ENCODE results near the gene TXNDC2.

Gene TXNDC2

GRCh38 chr18:9928646-9929259 lies 43.0 kb downstream of the TXNDC2 start:
- H3K9me3 Mint-ChIP-seq = no peaks in the 10 kb centered on the region
- H3K27ac Mint-ChIP-seq = no peak overlapping the region
- TF ChIP-seq CTCF (IDR thresholded peaks at IDR 0.05) = no peak
- H3K4me1 Mint-ChIP-seq = peaks cover 31% of the 10 kb centered on the region
- H3K27me3 Mint-ChIP-seq (ENCODE audit: low read depth, poor library complexity) = no peaks in the 10 kb centered on the region
- DNase-seq = no peak
- peaks cover 25% of the 10 kb centered on the region for H3K36me3 Mint-ChIP-seq (ENCODE audit: low read depth)
- no peak overlapping the region for H3K4me3 Mint-ChIP-seq

GRCh38 chr18:9930299-9930884 lies 44.6 kb downstream of the TXNDC2 start:
- peaks cover 26% of the 10 kb centered on the region for H3K4me1 Mint-ChIP-seq
- no peak for DNase-seq
- H3K9me3 Mint-ChIP-seq = no peaks in the 10 kb centered on the region
- H3K27me3 Mint-ChIP-seq (ENCODE audit: low read depth, poor library complexity) = no peaks in the 10 kb centered on the region
- TF ChIP-seq CTCF (IDR thresholded peaks at IDR 0.05) = no peak
- H3K4me3 Mint-ChIP-seq = no peak overlapping the region
- H3K27ac Mint-ChIP-seq = no peak overlapping the region
- peaks cover 30% of the 10 kb centered on the region for H3K36me3 Mint-ChIP-seq (ENCODE audit: low read depth)

GRCh38 chr18:9931146-9931545 lies 45.4 kb downstream of the TXNDC2 start:
- Mint-ChIP-seq H3K27ac (no peak overlapping the region), H3K4me3 (no peak overlapping the region), H3K4me1 (peaks cover 24% of the 10 kb centered on the region), H3K27me3 (ENCODE audit: low read depth, poor library complexity) (no peaks in the 10 kb centered on the region), H3K9me3 (no peaks in the 10 kb centered on the region), H3K36me3 (ENCODE audit: low read depth) (peaks cover 30% of the 10 kb centered on the region)
- DNase-seq = no peak
- TF ChIP-seq CTCF (IDR thresholded peaks at IDR 0.05) = no peak

- H3K4me1 Mint-ChIP-seq = peaks cover 19% of the 10 kb centered on the region
- H3K9me3 Mint-ChIP-seq = no peaks in the 10 kb centered on the region
Measured at GRCh38 chr18:9931678-9932077, 45.9 kb downstream of the TXNDC2 start.

GRCh38 chr18:9933865-9934264 lies 48.1 kb downstream of the TXNDC2 start:
- peaks cover 45% of the 10 kb centered on the region for H3K36me3 Mint-ChIP-seq (ENCODE audit: low read depth)
- H3K4me1 Mint-ChIP-seq = no peaks in the 10 kb centered on the region
- no peak for DNase-seq
- TF ChIP-seq CTCF (IDR thresholded peaks at IDR 0.05) = no peak
- H3K9me3 Mint-ChIP-seq = no peaks in the 10 kb centered on the region
- H3K27ac Mint-ChIP-seq = peak overlapping the region; percentile 63
- no peak overlapping the region for H3K4me3 Mint-ChIP-seq
- H3K27me3 Mint-ChIP-seq (ENCODE audit: low read depth, poor library complexity) = no peaks in the 10 kb centered on the region

More at GRCh38 chr18:9931678-9932077, 45.9 kb downstream of the TXNDC2 start:
- no peak for TF ChIP-seq CTCF (IDR thresholded peaks at IDR 0.05)
- no peak overlapping the region for H3K4me3 Mint-ChIP-seq
- DNase-seq = no peak
- H3K27me3 Mint-ChIP-seq (ENCODE audit: low read depth, poor library complexity) = no peaks in the 10 kb centered on the region
- peaks cover 34% of the 10 kb centered on the region for H3K36me3 Mint-ChIP-seq (ENCODE audit: low read depth)
- H3K27ac Mint-ChIP-seq = no peak overlapping the region

GRCh38 chr18:9934274-9934673 lies 48.5 kb downstream of the TXNDC2 start:
- Mint-ChIP-seq H3K27me3 (ENCODE audit: low read depth, poor library complexity) (no peaks in the 10 kb centered on the region), H3K4me3 (no peak overlapping the region), H3K27ac (peak overlapping the region; percentile 63), H3K9me3 (no peaks in the 10 kb centered on the region), H3K36me3 (ENCODE audit: low read depth) (peaks cover 47% of the 10 kb centered on the region), H3K4me1 (no peaks in the 10 kb centered on the region)
- DNase-seq = no peak
- no peak for TF ChIP-seq CTCF (IDR thresholded peaks at IDR 0.05)
